ENCODE measurements around the gene COA5. TPM values are rescaled to one million over a fixed set of nuclear protein-coding genes. Genes with fewer than 3 reads are reported as not detected.

COA5 gene
- total and polyA plus RNA-seq, 3 experiments from 2014 or later, result 26.7 to 31.2 (median 29.2) TPM

DNA sequence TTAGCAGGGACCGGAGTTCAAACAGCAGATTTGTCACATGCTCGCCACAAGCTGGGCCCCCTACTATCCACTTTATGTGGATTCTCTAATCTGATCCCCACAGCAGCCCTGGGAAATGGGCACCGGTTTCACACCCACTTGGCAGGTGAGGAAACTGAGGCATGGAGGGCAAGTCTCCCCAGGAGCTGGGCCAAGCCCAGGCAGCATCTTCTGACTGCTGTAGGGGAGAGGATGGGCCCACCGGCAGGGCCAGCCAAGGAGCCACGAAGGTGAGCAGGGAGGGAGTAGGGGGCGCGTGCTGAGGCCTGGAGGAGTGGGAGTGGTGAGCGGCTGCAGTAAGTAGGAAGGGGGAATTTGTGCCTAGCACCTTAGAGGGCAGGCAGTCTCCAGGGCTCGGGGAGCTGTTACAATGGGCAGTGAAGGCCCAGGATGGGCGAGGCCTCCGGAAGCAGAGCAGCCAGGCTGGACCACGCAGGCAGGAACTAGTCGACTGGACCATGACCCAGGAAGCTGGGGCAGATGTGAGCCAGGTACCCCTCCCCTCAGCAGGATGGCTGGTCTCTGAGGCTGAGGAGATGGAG lies 37.1 kb downstream of the COA5 start:
- no peaks in the 10 kb centered on the region for H3K4me1 Mint-ChIP-seq

DNA sequence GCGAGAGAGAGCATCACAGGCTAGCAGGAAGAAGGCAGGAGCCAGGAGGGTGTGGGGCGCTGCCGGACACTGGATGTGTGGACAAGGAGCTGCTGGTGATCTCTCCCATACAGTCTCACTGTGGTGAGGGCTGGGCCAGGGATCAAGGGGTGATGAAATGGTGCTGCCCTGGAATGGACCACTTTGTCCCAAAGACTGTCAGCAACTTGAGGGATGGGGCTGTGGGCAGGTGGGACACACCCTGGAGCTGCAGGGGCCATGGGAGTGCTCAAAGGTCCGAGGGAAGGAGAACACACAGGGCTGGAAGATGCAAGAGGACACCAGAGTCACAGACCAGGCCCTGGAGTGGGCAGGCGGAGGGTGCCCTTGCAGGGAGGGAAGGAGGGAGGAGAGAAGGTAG lies 38.0 kb downstream of the COA5 start:
- no peaks in the 10 kb centered on the region for H3K9me3 Mint-ChIP-seq
- H3K27ac ChIP-seq (ENCODE audit: low read depth, low read length), result no peak overlapping the region
- peaks cover 0 to 98% (median 22%) of the 10 kb centered on the region in 3 donors for H3K36me3 Mint-ChIP-seq
- H3K4me3 ChIP-seq (ENCODE audit: low read length), result no peak overlapping the region
- H3K27me3 Mint-ChIP-seq, result no peaks in the 10 kb centered on the region
- H3K4me1 ChIP-seq (ENCODE audit: insufficient read depth, low read length), result no peaks in the 10 kb centered on the region
- no peaks in the 10 kb centered on the region for H3K27me3 ChIP-seq (ENCODE audit: insufficient read depth, low read length, poor library complexity, severe bottlenecking)
- CTCF ChIA-PET, result interaction anchor here (1.2 kb wide), 1 partner anchor 13 kb away, joined by 3 read pairs; no protein-coding TSS in a partner anchor
- H3K4me1 Mint-ChIP-seq, result no peaks in the 10 kb centered on the region
- no peak for DNase-seq
- H3K4me3 Mint-ChIP-seq, result no peak overlapping the region
- H3K36me3 ChIP-seq (ENCODE audit: insufficient read depth, low read length), result peaks cover 70% of the 10 kb centered on the region
- POLR2A ChIA-PET, result no interaction called here
- H3K9me3 ChIP-seq (ENCODE audit: low read length), result no peaks in the 10 kb centered on the region
- peak overlapping the region in 5 of 8 donors; percentile 17 to 93 (median 83) for H3K27ac Mint-ChIP-seq

More for the DNA sequence above, 37.1 kb downstream of the COA5 start:
- Mint-ChIP-seq H3K27me3 (no peaks in the 10 kb centered on the region), H3K4me3 (no peak overlapping the region), H3K9me3 (no peaks in the 10 kb centered on the region), H3K27ac (peak overlapping the region in 4 of 8 donors; percentile 17 to 42 (median 28)), H3K36me3 (peaks cover 0 to 98% (median 25%) of the 10 kb centered on the region in 3 donors)
- DNase-seq, result no peak
- H3K9me3 ChIP-seq (ENCODE audit: low read length), result no peaks in the 10 kb centered on the region
- H3K36me3 ChIP-seq (ENCODE audit: insufficient read depth, low read length), result peaks cover 70% of the 10 kb centered on the region
- CTCF ChIA-PET, result no interaction called here
- no peaks in the 10 kb centered on the region for H3K4me1 ChIP-seq (ENCODE audit: insufficient read depth, low read length)
- no peak overlapping the region for H3K27ac ChIP-seq (ENCODE audit: low read depth, low read length)
- H3K27me3 ChIP-seq (ENCODE audit: insufficient read depth, low read length, poor library complexity, severe bottlenecking), result no peaks in the 10 kb centered on the region
- POLR2A ChIA-PET, result no interaction called here
- H3K4me3 ChIP-seq (ENCODE audit: low read length), result no peak overlapping the region

DNA sequence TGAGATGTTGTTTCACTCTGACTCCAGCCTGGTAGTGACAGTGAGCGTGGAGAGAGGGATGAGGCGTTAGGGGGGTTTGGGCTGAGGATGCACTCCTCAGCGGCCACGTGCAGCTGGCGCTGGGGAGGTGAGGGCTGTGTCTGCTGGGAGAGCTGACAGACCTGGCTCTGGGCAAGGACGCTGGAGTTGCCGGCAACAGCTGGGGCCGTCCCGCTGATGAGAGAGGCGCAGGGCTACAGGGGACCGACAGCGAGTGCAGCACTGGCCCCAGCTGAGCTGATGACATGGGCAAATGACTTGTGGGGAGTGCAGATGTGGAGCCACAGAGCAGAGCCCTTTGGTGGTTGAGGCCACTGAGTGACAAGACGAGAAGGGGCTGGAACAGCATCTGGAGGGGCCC lies 38.4 kb downstream of the COA5 start:
- H3K4me1 ChIP-seq (ENCODE audit: insufficient read depth, low read length), result no peaks in the 10 kb centered on the region
- Mint-ChIP-seq H3K4me1 (no peaks in the 10 kb centered on the region), H3K9me3 (no peaks in the 10 kb centered on the region), H3K36me3 (peaks cover 0 to 98% (median 22%) of the 10 kb centered on the region in 3 donors), H3K27me3 (no peaks in the 10 kb centered on the region), H3K27ac (peak overlapping the region in 7 of 8 donors; percentile 0 to 95 (median 79)), H3K4me3 (no peak overlapping the region)
- CTCF ChIA-PET, result interaction anchor here (1.2 kb wide), 1 partner anchor 13 kb away, joined by 3 read pairs; no protein-coding TSS in a partner anchor
- peaks cover 68% of the 10 kb centered on the region for H3K36me3 ChIP-seq (ENCODE audit: insufficient read depth, low read length)
- POLR2A ChIA-PET, result no interaction called here
- H3K4me3 ChIP-seq (ENCODE audit: low read length), result no peak overlapping the region
- no peak for DNase-seq
- no peaks in the 10 kb centered on the region for H3K9me3 ChIP-seq (ENCODE audit: low read length)
- no peaks in the 10 kb centered on the region for H3K27me3 ChIP-seq (ENCODE audit: insufficient read depth, low read length, poor library complexity, severe bottlenecking)
- H3K27ac ChIP-seq (ENCODE audit: low read depth, low read length), result no peak overlapping the region

DNA sequence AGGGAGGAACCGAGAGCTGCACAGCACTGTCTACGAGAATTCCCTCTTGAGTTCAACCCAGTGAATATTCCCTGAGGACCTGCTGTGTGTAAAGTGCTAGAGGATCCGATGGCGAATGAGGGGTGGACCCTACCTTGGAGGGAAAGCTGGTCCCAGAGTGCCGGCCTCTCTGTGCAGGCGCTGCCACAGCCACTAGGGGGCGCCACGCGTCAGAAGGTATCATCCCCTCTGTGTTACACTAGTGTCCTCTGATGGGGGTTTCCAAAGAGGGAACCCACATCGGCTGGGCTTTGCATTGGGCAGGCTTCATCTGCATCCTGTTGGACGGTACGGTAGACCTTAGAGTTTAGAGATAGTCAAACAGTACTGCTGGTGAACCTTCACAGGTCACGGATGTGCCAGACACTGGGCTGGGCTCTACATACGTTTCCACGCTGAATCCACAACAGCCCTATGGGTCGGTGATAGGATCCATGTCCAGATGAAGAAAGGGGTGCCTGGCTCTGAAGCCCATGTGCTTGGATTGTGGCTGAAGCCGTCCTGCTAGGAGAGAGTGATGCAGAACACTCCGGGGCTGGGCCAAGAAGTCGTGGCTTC lies 39.0 kb downstream of the COA5 start:
- Histone ChIP-seq H3K27me3 (ENCODE audit: insufficient read depth, low read length, poor library complexity, severe bottlenecking) (no peaks in the 10 kb centered on the region), H3K9me3 (ENCODE audit: low read length) (no peaks in the 10 kb centered on the region), H3K27ac (ENCODE audit: low read depth, low read length) (no peak overlapping the region), H3K4me3 (ENCODE audit: low read length) (no peak overlapping the region), H3K36me3 (ENCODE audit: insufficient read depth, low read length) (peaks cover 70% of the 10 kb centered on the region), H3K4me1 (ENCODE audit: insufficient read depth, low read length) (no peaks in the 10 kb centered on the region)
- no peaks in the 10 kb centered on the region for H3K27me3 Mint-ChIP-seq
- no peak overlapping the region for H3K4me3 Mint-ChIP-seq
- H3K36me3 Mint-ChIP-seq, result peaks cover 0 to 98% (median 22%) of the 10 kb centered on the region in 3 donors
- peak overlapping the region in 7 of 8 donors; percentile 10 to 95 (median 79) for H3K27ac Mint-ChIP-seq
- POLR2A ChIA-PET, result no interaction called here
- CTCF ChIA-PET, result interaction anchor here (0.7 to 2.6 kb wide), 9 partner anchors 9 to 268 kb away, joined by 3 to 15 read pairs (median 3); no protein-coding TSS in a partner anchor
- no peaks in the 10 kb centered on the region for H3K4me1 Mint-ChIP-seq
- no peaks in the 10 kb centered on the region for H3K9me3 Mint-ChIP-seq
- DNase-seq, result peak; percentile 45 to 74 (median 61)

DNA sequence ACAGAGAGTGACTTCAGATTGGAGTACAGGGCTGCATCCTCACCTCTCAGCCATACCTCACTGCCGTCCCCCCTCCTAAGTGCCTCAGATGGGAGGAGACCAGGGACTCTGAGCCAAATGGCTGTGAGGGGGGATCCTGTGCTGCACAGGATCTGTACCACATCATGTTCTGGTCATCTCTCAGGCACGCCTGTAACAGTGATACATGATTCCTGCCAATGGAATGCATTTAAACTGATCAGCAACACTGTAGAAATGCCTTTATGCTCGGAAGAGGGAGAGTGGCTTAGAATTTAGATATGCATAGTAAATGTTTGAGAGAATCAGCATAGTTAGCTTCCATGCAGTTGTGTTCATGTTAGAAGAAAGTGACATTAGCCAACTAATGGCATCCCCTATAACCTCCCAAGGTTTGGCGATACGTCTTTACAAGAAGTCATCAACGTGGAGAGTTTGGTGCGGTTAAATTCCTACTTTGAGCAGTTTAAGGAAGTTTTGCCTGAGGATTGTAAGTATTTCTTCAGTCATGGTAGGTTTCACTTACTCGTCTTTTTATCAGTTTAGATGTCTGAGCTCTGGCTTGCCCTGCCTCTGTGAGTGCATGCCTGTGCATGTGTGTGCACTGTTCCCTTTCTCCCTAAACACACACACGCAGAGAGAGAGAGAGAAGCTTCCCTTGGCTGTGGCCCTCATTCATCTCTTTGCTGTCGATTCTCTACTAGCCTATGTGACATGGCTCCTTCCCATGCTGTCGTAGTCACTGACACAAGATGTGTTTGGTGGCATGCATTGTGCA lies 40.0 kb downstream of the COA5 start:
- peak overlapping the region in 5 of 8 donors; percentile 17 to 79 (median 51) for H3K27ac Mint-ChIP-seq

DNA sequence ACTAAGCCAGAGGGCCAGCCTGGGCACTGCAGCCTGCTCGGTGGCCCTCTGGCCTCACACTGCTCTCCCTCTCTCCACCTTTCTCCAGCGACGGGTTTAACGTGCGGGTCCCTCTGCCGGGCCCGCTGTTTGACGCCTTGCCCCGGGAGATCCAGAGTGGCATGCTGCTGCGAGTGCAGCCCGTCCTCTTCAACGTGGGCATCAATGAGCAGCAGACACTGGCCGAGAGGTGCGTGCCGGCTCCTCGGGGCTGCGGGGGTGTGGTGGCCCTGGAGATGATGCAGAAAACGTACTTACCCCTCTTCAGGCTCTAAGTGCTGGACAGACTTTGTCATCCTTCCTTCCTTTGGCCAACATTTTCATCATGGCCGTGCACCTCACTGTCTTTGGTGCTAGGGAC lies 42.4 kb downstream of the COA5 start:
- Mint-ChIP-seq H3K9me3 (no peaks in the 10 kb centered on the region), H3K4me1 (peaks cover 0 to 3% (median 0%) of the 10 kb centered on the region in 3 donors), H3K27me3 (no peaks in the 10 kb centered on the region), H3K27ac (peak overlapping the region in 2 of 8 donors; percentile 68 to 93), H3K36me3 (peaks cover 0 to 98% (median 23%) of the 10 kb centered on the region in 3 donors), H3K4me3 (no peak overlapping the region)
- Histone ChIP-seq H3K27ac (ENCODE audit: low read depth, low read length) (no peak overlapping the region), H3K4me1 (ENCODE audit: insufficient read depth, low read length) (no peaks in the 10 kb centered on the region), H3K27me3 (ENCODE audit: insufficient read depth, low read length, poor library complexity, severe bottlenecking) (no peaks in the 10 kb centered on the region), H3K9me3 (ENCODE audit: low read length) (no peaks in the 10 kb centered on the region), H3K4me3 (ENCODE audit: low read length) (no peak overlapping the region), H3K36me3 (ENCODE audit: insufficient read depth, low read length) (peaks cover 71% of the 10 kb centered on the region)
- DNase-seq, result no peak
- CTCF ChIA-PET, result no interaction called here
- POLR2A ChIA-PET, result no interaction called here

More for the DNA sequence above, 40.0 kb downstream of the COA5 start:
- CTCF ChIA-PET, result interaction anchor here (0.7 to 2.6 kb wide), 10 partner anchors 10 to 269 kb away, joined by 3 to 15 read pairs (median 3); no protein-coding TSS in a partner anchor
- DNase-seq, result no peak
- Histone ChIP-seq H3K27me3 (ENCODE audit: insufficient read depth, low read length, poor library complexity, severe bottlenecking) (no peaks in the 10 kb centered on the region), H3K9me3 (ENCODE audit: low read length) (no peaks in the 10 kb centered on the region), H3K4me1 (ENCODE audit: insufficient read depth, low read length) (no peaks in the 10 kb centered on the region), H3K27ac (ENCODE audit: low read depth, low read length) (no peak overlapping the region), H3K36me3 (ENCODE audit: insufficient read depth, low read length) (peaks cover 73% of the 10 kb centered on the region), H3K4me3 (ENCODE audit: low read length) (no peak overlapping the region)
- POLR2A ChIA-PET, result no interaction called here
- Mint-ChIP-seq H3K27me3 (no peaks in the 10 kb centered on the region), H3K4me1 (no peaks in the 10 kb centered on the region), H3K4me3 (no peak overlapping the region), H3K36me3 (peaks cover 0 to 99% (median 20%) of the 10 kb centered on the region in 3 donors), H3K9me3 (no peaks in the 10 kb centered on the region)

DNA sequence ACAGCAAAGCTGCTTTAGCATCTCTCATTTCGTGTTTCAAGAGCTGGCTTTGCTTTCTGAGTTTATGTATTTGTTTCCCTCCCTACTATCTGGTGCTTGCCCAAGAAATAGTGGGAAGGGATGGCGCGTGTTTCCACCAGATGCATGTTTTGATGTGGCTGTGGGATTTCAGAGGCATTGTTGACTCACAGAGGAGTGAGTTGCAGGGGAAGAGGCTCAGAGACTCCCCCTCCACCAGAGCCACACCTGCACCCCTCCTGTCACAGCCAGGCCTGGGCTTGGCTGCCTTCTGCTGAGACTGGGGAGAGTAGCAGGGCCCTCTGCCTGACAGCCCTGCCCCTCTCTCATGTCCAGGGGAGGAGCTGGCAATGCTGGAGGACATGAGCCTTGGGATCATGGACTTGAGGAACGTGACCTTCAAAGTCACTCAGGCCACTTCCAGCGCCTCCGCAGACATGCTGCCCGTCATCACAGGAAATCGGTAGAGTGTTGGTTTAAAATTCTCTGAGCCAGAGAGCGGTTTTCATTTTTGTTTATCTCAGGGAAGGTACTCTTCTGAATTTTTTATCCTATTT lies 42.9 kb downstream of the COA5 start:
- H3K36me3 Mint-ChIP-seq, result peaks cover 0 to 98% (median 23%) of the 10 kb centered on the region in 3 donors

More for the DNA sequence above, 42.9 kb downstream of the COA5 start:
- Mint-ChIP-seq H3K4me1 (peaks cover 0 to 3% (median 0%) of the 10 kb centered on the region in 3 donors), H3K27me3 (no peaks in the 10 kb centered on the region), H3K4me3 (no peak overlapping the region), H3K9me3 (no peaks in the 10 kb centered on the region), H3K27ac (peak overlapping the region in 1 of 8 donors; percentile 17)
- no peaks in the 10 kb centered on the region for H3K27me3 ChIP-seq (ENCODE audit: insufficient read depth, low read length, poor library complexity, severe bottlenecking)
- no peak for DNase-seq
- CTCF ChIA-PET, result no interaction called here
- POLR2A ChIA-PET, result no interaction called here
- H3K9me3 ChIP-seq (ENCODE audit: low read length), result no peaks in the 10 kb centered on the region
- no peaks in the 10 kb centered on the region for H3K4me1 ChIP-seq (ENCODE audit: insufficient read depth, low read length)
- no peak overlapping the region for H3K27ac ChIP-seq (ENCODE audit: low read depth, low read length)
- H3K4me3 ChIP-seq (ENCODE audit: low read length), result no peak overlapping the region
- H3K36me3 ChIP-seq (ENCODE audit: insufficient read depth, low read length), result peaks cover 68% of the 10 kb centered on the region

All from CD8-positive, alpha-beta memory T cell (primary cell).